Body of pancreas (tissue), 4 donors: ENCODE results near the gene AK6. TPM values are rescaled to one million over a fixed set of nuclear protein-coding genes. Genes with fewer than 3 reads are reported as not detected.
A peak's percentile ranks its signal among the peaks of the same experiment; 100 is the strongest.

Experiments used
- ATAC-seq: fragments of 150-250 bp; one replicate; pipeline ENCODE4 v1.9.1; 2016
- DNase-seq, 4 donors: peaks; one replicate each; pipeline ENCODE4 v3.0.0-alpha.2; 2019
- H3K27ac ChIP-seq, 4 donors: fragments of 200-600 bp; sonication (generic); 1 replicate in 3 of 4; 2 replicates in 1 of 4; pipeline versions ENCODE4 v1.5.1 to v1.6.1; 2016 to 2019; ENCODE audit warnings: mild to moderate bottlenecking in 1 of 4, mixed read lengths in 1 of 4, moderate library complexity in 1 of 4
- H3K27me3 ChIP-seq, 2 donors: fragments of 200-600 bp; sonication (generic); one replicate each; pipeline ENCODE4 v1.6.0; 2016; ENCODE audit warnings: mild to moderate bottlenecking in 1 of 2
- H3K36me3 ChIP-seq, 2 donors: fragments of 200-600 bp; sonication (generic); replicated peaks in 1 of 2; 2 replicates each; pipeline ENCODE4 v1.5.1; 2016; ENCODE audit warnings: low read depth in 2 of 2; ENCODE audit not compliant: insufficient read depth in 1 of 2
- H3K4me1 ChIP-seq: fragments of 200-600 bp; sonication (generic); one replicate; pipeline ENCODE4 v1.6.0; 2016
- H3K4me3 ChIP-seq, 2 donors: fragments of 200-600 bp; sonication (generic); 1 replicate in 1 of 2; 2 replicates in 1 of 2; pipeline ENCODE4 v1.5.1; 2016 to 2019
- H3K9me3 ChIP-seq, 3 donors: fragments of 200-600 bp; sonication (generic); 1 replicate in 2 of 3; 2 replicates in 1 of 3; pipeline ENCODE4 v1.5.1; 2016
- CTCF ChIP-seq, 7 experiments: fragments of 450-650 bp in 4 of 7; fragments of 200-600 bp in 3 of 7; sonication (generic) in 3 of 7; IDR thresholded peaks; one replicate each; pipeline ENCODE4 v1.5.1; 2016 to 2019; ENCODE audit warnings: antibody characterized with exemption in 7 of 7
- POLR2A ChIP-seq, 3 donors: fragments of 450-650 bp; IDR thresholded peaks; one replicate each; pipeline ENCODE4 v1.6.1; 2016; ENCODE audit warnings: antibody characterized with exemption in 3 of 3, mild to moderate bottlenecking in 2 of 3
- WGBS, 2 donors: methylation state at CpG; one replicate each; pipeline ENCODE4 v1.1.5; 2017; 5-methylcytosine and 5-hydroxymethylcytosine counted together
- intact Hi-C: fragments of 100-400 bp; cut with DNase I; formaldehyde crosslinking; loops from one replicate; pipeline ENCODE4 v1.15.1; 2023
- total RNA-seq, 2 donors: library from RNA; depleted of rRNA; stranded (reverse); fragments of >200 nt; gene quantifications; one replicate each; pipeline ENCODE4 v1.1.0, GENCODE V29; 2016

The AK6 gene
- total RNA-seq, 2 donors from 2014 or later: 8.3 to 17.1 TPM

- peak; percentile 45 to 66 (median 48) for DNase-seq
- Histone ChIP-seq H3K36me3 (no peaks in the 10 kb centered on the region), H3K27me3 (no peaks in the 10 kb centered on the region), H3K9me3 (no peaks in the 10 kb centered on the region), H3K27ac (peak overlapping the region; percentile 91 to 98 (median 95)), H3K4me3 (peak overlapping the region; percentile 57 to 60), H3K4me1 (peaks cover 31% of the 10 kb centered on the region)
- no peak for TF ChIP-seq POLR2A (IDR thresholded peaks at IDR 0.05)
- TF ChIP-seq CTCF (IDR thresholded peaks at IDR 0.05): no peak
- intact Hi-C loops: no loop called here
- 11 to 14% methylated on average over 12 to 18 of the region's 18 CpGs for WGBS, 2 donors
- ATAC-seq: peak; percentile 28
Measured at GRCh38 chr5:69415584-69415958, 46.3 kb upstream of the AK6 start.

- H3K27ac ChIP-seq: peak within 1 kb of the TSS; percentile 91 to 98 (median 95)
- intact Hi-C loops: no loop called here
Measured at GRCh38 chr5:69414885-69415583, 45.7 kb upstream of the AK6 start, which contains the start of gene MARVELD2. Gene MARVELD2, plus strand, starts transcription at chr5:69415116. Its CDS starts 4,270 bp downstream, at chr5:69419386.

DNA sequence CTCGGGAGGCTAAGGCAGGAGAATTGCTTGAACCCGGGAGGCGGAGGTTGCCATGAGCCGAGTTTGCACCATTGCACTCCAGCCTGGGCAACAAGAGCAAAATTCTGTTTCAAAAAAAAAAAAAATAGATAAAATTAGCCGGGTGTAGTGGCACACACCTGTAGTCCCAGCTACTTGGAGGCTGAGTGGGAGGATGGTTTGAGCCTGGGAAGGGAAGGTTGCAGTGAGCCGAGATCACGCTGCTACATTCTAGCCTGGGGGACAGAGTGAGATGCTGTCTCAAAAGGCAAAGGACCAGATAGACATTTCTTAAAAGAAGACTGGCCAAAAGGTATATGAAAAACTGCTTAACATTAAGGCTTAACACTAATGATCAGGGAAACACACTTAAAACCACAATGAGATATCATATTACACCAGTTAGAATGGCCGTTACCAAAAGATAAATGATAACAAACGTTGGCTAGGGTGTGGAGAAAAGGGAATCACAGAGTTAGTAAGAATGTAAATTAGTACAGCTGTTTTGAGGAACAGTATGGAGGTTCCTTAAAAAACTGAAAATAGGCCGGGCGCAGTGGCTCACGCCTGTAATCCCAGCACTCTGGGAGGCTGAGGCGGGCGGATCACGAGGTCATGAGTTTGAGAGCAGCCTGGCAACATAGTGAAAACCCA is 35.5 kb upstream of the AK6 start:
- Histone ChIP-seq H3K4me1 (no peaks in the 10 kb centered on the region), H3K36me3 (peaks cover 0 to 3% of the 10 kb centered on the region in 2 donors), H3K9me3 (no peaks in the 10 kb centered on the region), H3K4me3 (no peak overlapping the region), H3K27me3 (no peaks in the 10 kb centered on the region), H3K27ac (no peak overlapping the region)
- intact Hi-C loops: no loop called here
- ATAC-seq (no peak), DNase-seq (no peak)
- TF ChIP-seq POLR2A (IDR thresholded peaks at IDR 0.05) (no peak), CTCF (IDR thresholded peaks at IDR 0.05) (no peak)
- 82 to 85% methylated on average over 15 of the region's 15 CpGs for WGBS, 2 donors

More at GRCh38 chr5:69414885-69415583, 45.7 kb upstream of the AK6 start, which contains the start of gene MARVELD2:
- WGBS, 2 donors: 2 to 5% methylated on average over 16 to 77 of the region's 78 CpGs
- Histone ChIP-seq H3K36me3 (no peaks in the 10 kb centered on the region), H3K4me3 (peak within 1 kb of the TSS; percentile 57 to 60), H3K4me1 (peaks cover 26% of the 10 kb centered on the region), H3K9me3 (no peaks in the 10 kb centered on the region), H3K27me3 (no peaks in the 10 kb centered on the region)
- ATAC-seq: peak; percentile 96
- TF ChIP-seq POLR2A (IDR thresholded peaks at IDR 0.05) (peak; percentile 76 to 91 (median 79)), CTCF (IDR thresholded peaks at IDR 0.05) (peak; percentile 25 to 89 (median 82))
- peak; percentile 97 to 99 (median 97) for DNase-seq

- H3K9me3 ChIP-seq: no peaks in the 10 kb centered on the region
- intact Hi-C loops: no loop called here
- H3K36me3 ChIP-seq: peaks cover 0 to 6% of the 10 kb centered on the region in 2 donors
- no peak overlapping the region for H3K27ac ChIP-seq
- H3K4me1 ChIP-seq: no peaks in the 10 kb centered on the region
- TF ChIP-seq CTCF (IDR thresholded peaks at IDR 0.05) (no peak), POLR2A (IDR thresholded peaks at IDR 0.05) (no peak)
- H3K4me3 ChIP-seq: no peak overlapping the region
- ATAC-seq: no peak
- H3K27me3 ChIP-seq: no peaks in the 10 kb centered on the region
- no peak for DNase-seq
Measured at GRCh38 chr5:69378376-69378775, 9.1 kb upstream of the AK6 start.
